ENCODE measurements around the gene FUT8. TPM values are rescaled to one million over a fixed set of nuclear protein-coding genes. Genes with fewer than 3 reads are reported as not detected.

The FUT8 gene
- total and polyA plus RNA-seq, 2 of the 8 experiments (the other 6 are each of a cell fraction or from before 2014, with no cell fraction given): 10.5 to 25.1 TPM

DNA sequence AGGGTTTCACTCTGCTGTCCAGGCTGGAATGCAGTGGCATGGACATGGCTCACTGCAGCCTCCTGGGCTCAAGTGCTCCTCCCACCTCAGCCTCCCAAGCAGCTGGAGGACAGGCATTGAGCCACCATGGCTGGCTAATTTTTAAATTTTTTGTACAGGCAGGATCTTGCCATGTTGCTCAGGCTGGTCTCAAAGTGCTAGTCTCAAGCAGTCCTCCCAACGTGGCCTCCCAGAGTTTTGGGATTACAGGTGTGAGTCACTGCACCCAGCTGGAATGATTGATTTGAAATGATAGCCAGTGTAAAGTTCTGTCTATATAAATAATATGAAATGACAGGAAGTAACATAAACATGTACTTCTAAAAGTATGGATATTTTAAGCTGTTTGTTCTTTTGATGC is 172.7 kb downstream of the FUT8 start:
- Histone ChIP-seq H4K20me1 (replicated peaks in 1 of 2; ENCODE audit: control insufficient read depth in 1 of 2, insufficient read depth in 2 of 2, low read length in 2 of 2) (peaks cover 0 to 1% of the 10 kb centered on the region in 2 experiments), H3K56ac (replicated peaks; ENCODE audit: insufficient read length, low read depth, low read length) (no peak overlapping the region), H3K23me2 (ENCODE audit: low read depth, low read length) (no peaks in the 10 kb centered on the region), H3K4me2 (ENCODE audit: insufficient read depth in 1 of 2, low read depth in 2 of 2, low read length in 2 of 2) (no peak overlapping the region), H3K4ac (replicated peaks; ENCODE audit: insufficient read length, low read depth, low read length) (no peak overlapping the region), H3K79me2 (ENCODE audit: control insufficient read depth in 1 of 2, insufficient read depth in 2 of 2, low read length in 2 of 2) (no peaks in the 10 kb centered on the region), H3K18ac (ENCODE audit: extremely low read depth, low read length) (no peak overlapping the region), H2BK15ac (ENCODE audit: low read length) (no peak overlapping the region), H2AK5ac (ENCODE audit: low read depth, low read length) (no peak overlapping the region), H2BK5ac (ENCODE audit: low read depth, low read length) (no peak overlapping the region), H2BK12ac (ENCODE audit: low read depth, low read length) (no peak overlapping the region), H4K91ac (replicated peaks; ENCODE audit: insufficient read length, low read length) (no peak overlapping the region), H3K4me1 (replicated peaks in 1 of 4; ENCODE audit: control insufficient read depth in 3 of 4, insufficient read depth in 4 of 4, low read length in 3 of 4) (no peaks in the 10 kb centered on the region), H3K23ac (ENCODE audit: insufficient read length) (no peak overlapping the region), H3K79me1 (ENCODE audit: low read depth, low read length) (no peaks in the 10 kb centered on the region), H3K9ac (replicated peaks in 1 of 4; ENCODE audit: extremely low read depth in 1 of 4, low read depth in 3 of 4, low read length in 3 of 4) (no peak overlapping the region), H4K5ac (ENCODE audit: insufficient read length, low read depth, low read length) (no peak overlapping the region), H3K27ac (ENCODE audit: low read depth, low read length) (no peak overlapping the region), H2BK120ac (replicated peaks; ENCODE audit: low read depth, low read length) (no peak overlapping the region), H3K4me3 (ENCODE audit: extremely low read depth in 1 of 4, insufficient read depth in 2 of 4, low read depth in 3 of 4, low read length in 4 of 4) (no peak overlapping the region), H2AFZ (ENCODE audit: low read length) (no peak overlapping the region), H3K36me3 (ENCODE audit: control insufficient read depth in 2 of 4, insufficient read depth in 4 of 4, low read length in 3 of 4) (no peaks in the 10 kb centered on the region), H3K27me3 (replicated peaks in 1 of 4; ENCODE audit: control insufficient read depth in 3 of 4, extremely low read depth in 1 of 4, insufficient read depth in 3 of 4, low read length in 3 of 4) (no peaks in the 10 kb centered on the region), H4K8ac (ENCODE audit: extremely low read depth, insufficient read depth, low read length) (no peak overlapping the region), H3K9me3 (ENCODE audit: insufficient read depth in 2 of 2, low read depth in 1 of 2, low read length in 1 of 2) (no peaks in the 10 kb centered on the region), H2BK20ac (ENCODE audit: low read length) (no peak overlapping the region), H3K14ac (ENCODE audit: insufficient read length) (no peak overlapping the region)
- DNase-seq (ENCODE audit: low read depth in 1 of 2, low spot score in 2 of 2) (no peak), FAIRE-seq (no peak)
- 87% methylated on average over 1 of the region's 1 CpG; no CpG with 5 or more reads in 1 of the 2 experiments for WGBS, 2 experiments (ENCODE audit: extremely low coverage in 1 of 2, insufficient coverage in 1 of 2, insufficient read length in 1 of 2, insufficient replicate concordance in 2 of 2, low coverage in 1 of 2, low lambda C conversion rate in 2 of 2, missing lambda C conversion rate in 1 of 2)
- CTCF ChIA-PET (ENCODE audit: partially characterized antibody): no interaction called here
- POLR2A ChIA-PET (ENCODE audit: partially characterized antibody): no interaction called here
- TF ChIP-seq, protein P1, sequence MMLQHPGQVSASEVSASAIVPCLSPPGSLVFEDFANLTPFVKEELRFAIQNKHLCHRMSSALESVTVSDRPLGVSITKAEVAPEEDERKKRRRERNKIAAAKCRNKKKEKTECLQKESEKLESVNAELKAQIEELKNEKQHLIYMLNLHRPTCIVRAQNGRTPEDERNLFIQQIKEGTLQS (IDR thresholded peaks at IDR 0.05; ENCODE audit: insufficient read depth, low read depth, low read length): no peak
- TF ChIP-seq HDAC2 (IDR thresholded peaks at IDR 0.05; ENCODE audit: borderline replicate concordance in 1 of 2, low read depth in 2 of 2, low read length in 2 of 2): no peak
- no peak for TF ChIP-seq TAF7 (optimal IDR thresholded peaks at IDR 0.05; ENCODE audit: borderline replicate concordance, low read depth, low read length)
- TF ChIP-seq SP4 (IDR thresholded peaks at IDR 0.05; ENCODE audit: low read length): no peak
- no peak for TF ChIP-seq SP2 (IDR thresholded peaks at IDR 0.05; ENCODE audit: low read length)
- TF ChIP-seq KDM4A (IDR thresholded peaks at IDR 0.05; ENCODE audit: low read depth, low read length, severe bottlenecking): no peak
- no peak for TF ChIP-seq BACH1 (IDR thresholded peaks at IDR 0.05; ENCODE audit: low read length)
- TF ChIP-seq SIX5 (IDR thresholded peaks at IDR 0.05; ENCODE audit: low read depth, low read length): no peak
- TF ChIP-seq CEBPB (IDR thresholded peaks at IDR 0.05; ENCODE audit: low read depth, low read length): no peak
- TF ChIP-seq, protein P2, sequence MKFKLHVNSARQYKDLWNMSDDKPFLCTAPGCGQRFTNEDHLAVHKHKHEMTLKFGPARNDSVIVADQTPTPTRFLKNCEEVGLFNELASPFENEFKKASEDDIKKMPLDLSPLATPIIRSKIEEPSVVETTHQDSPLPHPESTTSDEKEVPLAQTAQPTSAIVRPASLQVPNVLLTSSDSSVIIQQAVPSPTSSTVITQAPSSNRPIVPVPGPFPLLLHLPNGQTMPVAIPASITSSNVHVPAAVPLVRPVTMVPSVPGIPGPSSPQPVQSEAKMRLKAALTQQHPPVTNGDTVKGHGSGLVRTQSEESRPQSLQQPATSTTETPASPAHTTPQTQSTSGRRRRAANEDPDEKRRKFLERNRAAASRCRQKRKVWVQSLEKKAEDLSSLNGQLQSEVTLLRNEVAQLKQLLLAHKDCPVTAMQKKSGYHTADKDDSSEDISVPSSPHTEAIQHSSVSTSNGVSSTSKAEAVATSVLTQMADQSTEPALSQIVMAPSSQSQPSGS (IDR thresholded peaks at IDR 0.05; ENCODE audit: low read length): no peak
- TF ChIP-seq RNF2 (IDR thresholded peaks at IDR 0.05; ENCODE audit: borderline replicate concordance, low read depth, low read length, missing control alignments, poor library complexity, severe bottlenecking): no peak
- no peak for TF ChIP-seq SRF (IDR thresholded peaks at IDR 0.05; ENCODE audit: low read depth, low read length)
- TF ChIP-seq YY1 (IDR thresholded peaks at IDR 0.05; ENCODE audit: low read depth, low read length): no peak

All from H1 (cell line).